Measurements from ENCODE around the gene TM7SF3.

The TM7SF3 gene

GRCh38 chr12:27014859-27015729 lies 910 bp upstream of the TM7SF3 start:
- TF ChIP-seq CTCF (IDR thresholded peaks at IDR 0.05; ENCODE audit: insufficient read depth, low read depth, low read length, missing control alignments), result no peak
- peak; percentile 30 for DNase-seq (ENCODE audit: low read depth)
- peak overlapping the region; percentile 46 for H3K4me3 ChIP-seq (ENCODE audit: low read length)

- H3K4me3 ChIP-seq (ENCODE audit: low read length), result peak overlapping the region; percentile 96
- TF ChIP-seq CTCF (IDR thresholded peaks at IDR 0.05; ENCODE audit: insufficient read depth, low read depth, low read length, missing control alignments), result no peak
- DNase-seq (ENCODE audit: low read depth), result no peak
Observed at GRCh38 chr12:27013611-27014084, 536 bp downstream of the TM7SF3 start.

- no peak for TF ChIP-seq CTCF (IDR thresholded peaks at IDR 0.05; ENCODE audit: insufficient read depth, low read depth, low read length, missing control alignments)
- H3K4me3 ChIP-seq (ENCODE audit: low read length), result peak overlapping the region; percentile 96
- DNase-seq (ENCODE audit: low read depth), result peak; percentile 72
Observed at GRCh38 chr12:27012982-27013255, 1.3 kb downstream of the TM7SF3 start.

- peak overlapping the region; percentile 96 for H3K4me3 ChIP-seq (ENCODE audit: low read length)
- TF ChIP-seq CTCF (IDR thresholded peaks at IDR 0.05; ENCODE audit: insufficient read depth, low read depth, low read length, missing control alignments), result no peak
- DNase-seq (ENCODE audit: low read depth), result no peak
Observed at GRCh38 chr12:27012239-27012981, 1.8 kb downstream of the TM7SF3 start.

- H3K4me3 ChIP-seq (ENCODE audit: low read length), result no peak overlapping the region
- no peak for DNase-seq (ENCODE audit: low read depth)
- TF ChIP-seq CTCF (IDR thresholded peaks at IDR 0.05; ENCODE audit: insufficient read depth, low read depth, low read length, missing control alignments), result no peak
Observed at GRCh38 chr12:27009881-27010301, 4.3 kb downstream of the TM7SF3 start.

GRCh38 chr12:27008081-27008480 lies 6.1 kb downstream of the TM7SF3 start:
- no peak for DNase-seq (ENCODE audit: low read depth)
- no peak overlapping the region for H3K4me3 ChIP-seq (ENCODE audit: low read length)
- TF ChIP-seq CTCF (IDR thresholded peaks at IDR 0.05; ENCODE audit: insufficient read depth, low read depth, low read length, missing control alignments), result no peak
